ENCODE data around the gene DCBLD1.

DCBLD1 gene

DNA sequence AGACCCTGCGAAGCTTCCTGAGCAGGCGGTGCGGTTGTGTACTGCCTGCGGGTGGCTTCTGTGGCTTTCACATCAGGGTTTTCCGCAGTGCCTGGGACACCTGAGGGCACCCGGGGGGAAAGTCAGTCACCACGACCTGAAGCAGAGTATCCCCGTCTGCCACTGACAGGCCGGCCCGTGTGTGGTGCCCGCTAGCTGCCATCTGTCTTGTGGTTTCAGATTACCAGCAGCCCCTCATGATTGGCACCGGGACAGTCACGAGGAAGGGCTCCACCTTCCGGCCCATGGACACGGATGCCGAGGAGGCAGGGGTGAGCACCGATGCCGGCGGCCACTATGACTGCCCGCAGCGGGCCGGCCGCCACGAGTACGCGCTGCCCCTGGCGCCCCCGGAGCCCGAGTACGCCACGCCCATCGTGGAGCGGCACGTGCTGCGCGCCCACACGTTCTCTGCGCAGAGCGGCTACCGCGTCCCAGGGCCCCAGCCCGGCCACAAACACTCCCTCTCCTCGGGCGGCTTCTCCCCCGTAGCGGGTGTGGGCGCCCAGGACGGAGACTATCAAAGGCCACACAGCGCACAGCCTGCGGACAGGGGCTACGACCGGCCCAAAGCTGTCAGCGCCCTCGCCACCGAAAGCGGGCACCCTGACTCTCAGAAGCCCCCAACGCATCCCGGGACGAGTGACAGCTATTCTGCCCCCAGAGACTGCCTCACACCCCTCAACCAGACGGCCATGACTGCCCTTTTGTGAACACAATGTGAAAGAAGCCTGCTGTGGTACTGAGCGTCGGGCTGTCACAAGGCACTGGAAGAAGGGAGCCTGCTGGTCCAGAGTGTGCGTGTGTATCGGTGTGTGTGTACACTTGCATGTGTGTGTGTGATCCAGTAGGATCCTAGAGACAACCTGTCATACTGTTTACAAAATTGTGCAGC is 65.5 kb downstream of the DCBLD1 start:
- DNase-seq (ENCODE audit: low read depth), result no peak
- H3K4me3 ChIP-seq (ENCODE audit: low read length), result no peak overlapping the region
- TF ChIP-seq, protein P1, sequence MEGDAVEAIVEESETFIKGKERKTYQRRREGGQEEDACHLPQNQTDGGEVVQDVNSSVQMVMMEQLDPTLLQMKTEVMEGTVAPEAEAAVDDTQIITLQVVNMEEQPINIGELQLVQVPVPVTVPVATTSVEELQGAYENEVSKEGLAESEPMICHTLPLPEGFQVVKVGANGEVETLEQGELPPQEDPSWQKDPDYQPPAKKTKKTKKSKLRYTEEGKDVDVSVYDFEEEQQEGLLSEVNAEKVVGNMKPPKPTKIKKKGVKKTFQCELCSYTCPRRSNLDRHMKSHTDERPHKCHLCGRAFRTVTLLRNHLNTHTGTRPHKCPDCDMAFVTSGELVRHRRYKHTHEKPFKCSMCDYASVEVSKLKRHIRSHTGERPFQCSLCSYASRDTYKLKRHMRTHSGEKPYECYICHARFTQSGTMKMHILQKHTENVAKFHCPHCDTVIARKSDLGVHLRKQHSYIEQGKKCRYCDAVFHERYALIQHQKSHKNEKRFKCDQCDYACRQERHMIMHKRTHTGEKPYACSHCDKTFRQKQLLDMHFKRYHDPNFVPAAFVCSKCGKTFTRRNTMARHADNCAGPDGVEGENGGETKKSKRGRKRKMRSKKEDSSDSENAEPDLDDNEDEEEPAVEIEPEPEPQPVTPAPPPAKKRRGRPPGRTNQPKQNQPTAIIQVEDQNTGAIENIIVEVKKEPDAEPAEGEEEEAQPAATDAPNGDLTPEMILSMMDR (IDR thresholded peaks at IDR 0.05; ENCODE audit: insufficient read depth, low read depth, low read length, missing control alignments), result no peak

DNA sequence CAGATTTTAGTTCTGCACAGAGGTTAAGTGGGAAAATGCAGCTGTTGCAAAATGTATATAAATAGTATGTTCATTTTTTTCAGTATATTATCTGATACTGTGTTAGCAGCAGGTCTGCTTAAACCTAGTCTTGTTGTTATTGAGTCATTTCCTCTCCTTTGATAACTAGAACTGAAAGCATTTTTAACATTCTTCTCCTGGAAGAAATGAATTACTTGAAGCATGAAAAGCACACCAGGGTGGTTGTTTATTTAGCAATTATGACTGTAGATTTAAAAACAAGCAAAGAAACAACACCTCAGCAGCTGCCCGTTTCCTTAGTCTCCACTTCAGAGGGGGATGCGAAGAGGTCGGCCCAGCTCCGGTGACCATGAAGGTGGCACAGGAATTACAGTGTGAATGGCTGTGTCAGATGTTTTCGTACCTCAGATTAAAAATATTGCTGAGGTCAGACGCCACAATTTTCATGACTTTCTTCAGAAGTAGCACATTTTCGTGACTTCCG is 66.4 kb downstream of the DCBLD1 start:
- no peak overlapping the region for H3K4me3 ChIP-seq (ENCODE audit: low read length)
- peak; percentile 70 for DNase-seq (ENCODE audit: low read depth)
- TF ChIP-seq, protein P1 (IDR thresholded peaks at IDR 0.05; ENCODE audit: insufficient read depth, low read depth, low read length, missing control alignments), result no peak

DNA sequence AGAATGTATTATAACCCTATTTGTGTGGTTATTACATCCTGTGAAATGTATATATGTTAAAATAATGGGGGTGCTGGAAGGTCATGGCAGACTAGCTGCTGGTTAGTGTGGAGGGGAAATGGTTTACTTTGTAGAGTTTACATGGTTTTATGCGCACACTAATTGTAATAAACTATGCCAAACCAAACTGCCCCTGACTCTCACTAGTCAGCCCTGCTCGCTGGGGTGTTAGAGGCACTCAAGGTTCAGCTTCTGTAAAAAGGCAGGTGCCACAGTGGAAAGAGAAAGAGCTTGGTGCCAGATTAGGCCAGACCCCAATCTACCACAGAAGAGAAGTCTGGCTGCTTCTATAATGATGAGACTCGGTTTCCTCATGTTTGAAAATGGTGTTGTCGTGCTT is 67.1 kb downstream of the DCBLD1 start:
- DNase-seq (ENCODE audit: low read depth), result no peak
- H3K4me3 ChIP-seq (ENCODE audit: low read length), result no peak overlapping the region
- TF ChIP-seq, protein P1 (IDR thresholded peaks at IDR 0.05; ENCODE audit: insufficient read depth, low read depth, low read length, missing control alignments), result no peak

DNA sequence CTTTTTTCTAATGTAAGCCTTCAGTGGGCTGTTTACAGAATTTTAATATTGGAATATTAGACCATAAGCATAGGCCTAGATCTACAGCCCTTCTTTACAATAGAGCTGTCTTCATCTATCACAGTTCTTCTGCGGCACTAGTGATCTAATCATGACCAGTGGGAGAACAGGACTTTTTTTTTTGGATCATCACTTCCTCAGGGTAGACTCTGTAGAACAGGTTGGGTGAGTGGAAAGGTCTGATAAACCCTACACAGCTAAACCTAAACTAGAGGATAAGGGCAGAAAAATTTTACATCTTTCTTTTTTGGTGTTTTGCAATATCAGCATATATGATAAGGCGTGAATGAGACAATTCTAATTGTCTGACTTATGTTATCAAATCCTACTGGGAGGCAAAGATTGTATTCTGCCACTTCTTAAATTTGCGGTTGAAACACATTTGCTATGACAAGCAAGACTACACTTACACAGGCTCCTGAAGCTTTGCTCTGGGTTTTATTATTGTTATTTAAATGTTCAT is 67.7 kb downstream of the DCBLD1 start:
- TF ChIP-seq, protein P1 (IDR thresholded peaks at IDR 0.05; ENCODE audit: insufficient read depth, low read depth, low read length, missing control alignments), result no peak
- H3K4me3 ChIP-seq (ENCODE audit: low read length), result no peak overlapping the region
- DNase-seq (ENCODE audit: low read depth), result peak; percentile 83

DNA sequence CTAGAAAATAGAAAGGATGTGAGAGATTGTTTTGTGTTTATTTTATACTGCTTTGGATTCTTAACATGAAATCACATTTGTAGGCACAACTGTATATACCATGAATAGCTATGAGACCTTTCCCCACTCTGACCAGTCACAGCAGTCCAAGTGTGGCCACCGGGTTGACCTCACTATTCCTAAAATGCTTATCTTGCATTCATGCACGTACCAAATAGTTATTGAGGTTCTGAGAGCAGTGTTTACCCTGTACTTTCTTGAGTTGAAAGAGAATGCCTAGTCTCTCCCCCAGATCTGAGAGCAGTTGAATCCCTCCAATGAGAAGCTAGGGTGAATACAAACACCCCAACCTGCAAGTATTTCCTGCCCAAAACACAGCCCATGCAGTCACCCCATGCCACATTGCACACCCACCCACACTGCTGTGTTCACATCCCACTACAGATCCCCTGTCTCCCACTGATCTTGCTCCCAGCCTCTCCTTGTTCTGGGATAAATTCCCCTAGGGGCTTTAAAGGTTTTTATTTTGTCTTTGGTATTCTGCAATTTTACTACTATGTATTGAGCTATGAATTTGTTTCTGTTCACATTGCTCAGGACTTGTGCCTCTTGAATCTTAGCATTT is 68.3 kb downstream of the DCBLD1 start:
- no peak for DNase-seq (ENCODE audit: low read depth)
- no peak overlapping the region for H3K4me3 ChIP-seq (ENCODE audit: low read length)
- TF ChIP-seq, protein P1 (IDR thresholded peaks at IDR 0.05; ENCODE audit: insufficient read depth, low read depth, low read length, missing control alignments), result no peak

DNA sequence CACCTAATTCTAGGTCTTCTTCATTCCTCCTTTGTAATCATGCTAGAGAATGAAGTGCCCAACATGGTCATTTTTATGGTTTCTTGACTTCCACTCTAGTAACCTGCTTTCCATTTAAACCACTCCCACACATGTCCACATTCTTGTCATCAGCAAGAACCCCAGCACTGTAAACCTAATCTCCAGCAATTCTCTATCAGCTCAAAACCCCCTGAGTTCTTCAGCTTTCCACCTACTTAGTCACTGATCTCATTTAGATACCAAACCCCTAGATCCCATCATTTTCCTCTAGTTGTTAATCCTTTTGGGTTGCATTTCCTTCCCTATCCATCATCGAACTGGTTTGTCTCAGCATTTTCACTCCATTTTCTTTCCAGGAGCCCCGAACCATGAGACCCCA is 70.1 kb downstream of the DCBLD1 start:
- TF ChIP-seq, protein P1 (IDR thresholded peaks at IDR 0.05; ENCODE audit: insufficient read depth, low read depth, low read length, missing control alignments), result no peak

More for the DNA sequence above, 70.1 kb downstream of the DCBLD1 start:
- no peak overlapping the region for H3K4me3 ChIP-seq (ENCODE audit: low read length)
- no peak for DNase-seq (ENCODE audit: low read depth)

All from epithelial cell of esophagus (primary cell).